ENCODE measurements around the gene LOC128125822.

LOC128125822 gene

DNA sequence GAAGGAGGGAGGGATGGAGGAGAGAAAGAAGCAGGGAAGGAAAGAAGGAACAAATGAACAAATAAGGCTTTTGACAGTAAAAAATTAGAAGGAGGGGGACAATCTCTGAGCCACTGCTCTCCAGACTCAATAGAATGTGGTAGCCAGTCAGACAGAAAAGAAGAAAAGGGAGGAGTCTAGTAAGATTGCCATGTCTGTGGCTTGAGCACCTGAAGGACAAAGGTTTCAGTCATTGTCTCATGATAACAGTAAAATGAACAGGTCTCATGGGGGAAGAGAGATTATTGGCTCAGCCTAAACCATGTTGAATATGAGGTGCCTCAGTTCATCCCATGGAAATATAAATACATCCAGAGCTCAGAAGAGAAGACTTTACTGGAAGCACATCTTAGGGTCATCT lies 14.0 kb upstream of the LOC128125822 start:
- DNase-seq, result no peak

DNA sequence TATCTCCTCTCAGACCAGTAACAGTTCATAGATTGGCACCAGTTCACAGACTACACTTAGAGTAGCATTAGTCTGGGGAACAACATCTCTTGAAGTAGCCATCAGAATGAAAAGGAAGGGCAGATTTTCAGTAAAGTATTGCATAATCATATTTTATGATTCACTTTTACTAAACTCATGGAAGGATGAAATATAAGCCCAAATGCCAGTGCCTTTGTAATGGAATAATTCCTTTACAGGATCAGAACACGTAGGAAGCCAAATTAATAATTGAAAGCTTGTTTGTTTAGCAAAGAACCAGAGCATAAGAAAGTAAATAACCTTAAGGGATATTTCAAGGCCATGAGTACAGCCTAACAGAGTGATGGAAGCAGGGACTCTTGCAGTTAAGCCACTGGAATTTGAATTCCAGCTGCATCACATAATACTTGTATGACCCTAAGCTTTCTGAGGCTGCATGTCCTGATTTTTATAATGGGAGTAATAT lies 11.4 kb upstream of the LOC128125822 start:
- no peak for DNase-seq

DNA sequence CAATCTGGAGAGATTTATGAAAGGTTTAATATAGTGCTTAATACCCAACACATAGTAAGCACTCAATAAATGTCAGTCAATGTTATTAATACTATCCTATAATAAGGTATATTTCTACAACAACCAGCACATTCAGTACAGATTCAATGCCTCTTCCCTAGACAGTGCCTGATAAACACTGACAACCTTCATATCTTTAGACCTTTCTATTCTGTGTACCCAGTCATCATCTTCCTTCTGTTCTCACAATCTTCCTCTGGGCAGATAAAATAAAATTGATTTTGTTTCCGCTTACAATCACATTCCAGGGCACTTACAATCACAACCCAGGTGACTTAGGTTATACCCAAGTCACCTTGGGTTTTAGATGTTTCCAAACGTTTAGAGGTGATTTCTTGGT lies 11.0 kb upstream of the LOC128125822 start:
- DNase-seq, result no peak

DNA sequence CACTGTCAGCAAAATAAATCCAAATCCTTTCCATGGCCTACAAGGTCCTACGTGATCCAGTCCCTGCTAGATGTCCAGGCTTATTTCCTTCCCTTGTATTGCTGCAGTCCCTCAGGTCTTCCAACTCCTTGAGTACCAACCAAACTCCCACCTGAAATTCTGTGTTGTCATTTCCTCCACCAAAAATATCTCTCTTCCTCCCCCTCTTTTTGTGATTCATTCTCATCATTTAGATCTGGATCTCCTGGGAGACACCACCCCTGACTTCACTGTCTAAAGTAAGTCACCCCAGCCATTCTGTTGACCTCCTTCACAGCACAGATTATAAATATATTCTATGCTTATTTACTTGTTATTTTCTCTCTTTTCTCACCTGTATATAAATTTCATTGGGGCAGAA lies 9.0 kb upstream of the LOC128125822 start:
- DNase-seq, result no peak

DNA sequence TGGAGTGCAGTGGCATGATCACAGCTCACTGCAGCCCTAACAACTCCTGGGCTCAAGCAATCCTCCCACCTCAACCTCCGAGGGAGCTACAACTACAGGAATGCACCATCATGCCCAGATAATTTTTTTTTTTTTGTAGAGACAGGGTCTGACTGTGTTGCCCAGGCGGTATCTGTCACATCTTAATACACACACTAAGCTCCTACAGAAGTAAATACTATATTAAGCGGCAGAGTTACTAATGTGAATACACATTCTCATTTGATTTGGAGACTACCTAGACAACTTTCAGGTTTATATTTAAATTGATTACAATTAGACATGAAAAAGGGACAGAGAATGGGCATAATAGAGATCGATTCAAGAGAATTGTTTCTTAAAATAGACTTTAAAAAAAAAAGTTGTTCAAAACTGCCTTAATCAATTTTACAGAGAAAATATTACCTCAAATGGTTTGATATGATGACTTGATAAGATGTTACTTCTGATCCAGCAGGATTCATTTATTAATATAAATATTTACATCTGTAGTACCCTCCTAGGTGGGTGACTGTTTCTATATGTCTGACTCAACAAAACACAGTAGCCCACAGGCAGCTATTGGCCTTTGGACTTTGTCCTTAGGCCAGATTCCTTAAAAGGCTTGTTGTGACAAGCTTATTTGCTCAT lies 7.1 kb upstream of the LOC128125822 start:
- DNase-seq, result no peak

DNA sequence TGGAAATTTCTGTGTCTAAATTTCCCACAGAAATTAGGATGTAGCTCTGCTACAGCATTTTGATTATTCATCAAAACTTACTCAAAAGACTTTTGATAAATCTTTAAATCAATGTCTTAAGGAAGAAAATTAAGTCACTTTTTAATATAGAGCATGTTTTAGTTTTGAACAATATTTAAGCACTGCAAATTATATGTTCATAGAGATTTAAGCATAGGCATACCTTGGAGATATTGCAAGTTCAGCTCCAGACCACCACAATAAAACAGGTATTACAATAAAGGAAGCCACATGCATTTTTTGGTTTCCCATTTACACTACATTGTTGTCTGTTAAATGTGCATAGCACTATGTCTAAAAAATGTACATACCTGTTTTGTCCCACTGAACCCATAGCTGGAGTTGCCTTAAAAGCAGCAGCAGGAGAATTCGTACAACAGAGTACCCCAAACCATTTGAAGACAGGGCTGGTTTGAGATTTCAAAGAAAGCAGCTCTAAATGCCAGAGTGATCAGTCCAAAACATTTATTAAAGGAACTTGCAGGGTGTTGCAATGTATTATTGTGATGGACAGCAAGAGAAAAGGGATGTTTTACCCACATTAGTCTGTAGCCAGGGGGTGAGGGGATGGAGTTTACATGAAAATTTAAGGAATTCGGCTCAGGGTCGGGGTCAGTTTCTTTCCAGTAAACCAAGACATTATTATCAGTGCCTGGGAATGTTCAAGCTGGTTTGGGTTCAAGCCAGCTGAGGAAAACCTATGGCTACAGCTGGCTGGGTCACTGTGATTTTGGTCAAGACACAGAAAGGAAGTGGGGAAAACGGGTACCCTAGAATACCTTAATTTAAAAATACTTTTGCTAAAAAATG lies 6.3 kb upstream of the LOC128125822 start:
- no peak for DNase-seq

DNA sequence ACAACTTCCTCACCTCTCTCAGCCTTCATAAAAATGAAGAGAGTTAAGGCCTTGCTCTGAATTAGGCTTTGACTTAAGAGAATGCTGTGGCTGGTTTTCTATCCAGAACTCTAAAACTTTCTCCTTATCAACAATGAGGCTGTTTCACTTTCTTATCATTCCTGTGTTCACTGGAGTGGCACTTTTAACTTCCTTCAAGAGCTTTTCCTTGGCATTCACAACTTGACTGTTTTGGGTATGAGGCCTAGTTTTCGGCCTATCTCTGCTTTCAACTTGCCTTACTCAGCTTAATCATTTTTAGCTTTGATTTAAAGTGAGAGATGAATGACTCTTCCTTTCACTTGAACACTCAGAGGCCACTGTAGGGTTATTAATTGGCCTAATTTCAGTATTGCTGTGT lies 4.3 kb upstream of the LOC128125822 start:
- no peak for DNase-seq

DNA sequence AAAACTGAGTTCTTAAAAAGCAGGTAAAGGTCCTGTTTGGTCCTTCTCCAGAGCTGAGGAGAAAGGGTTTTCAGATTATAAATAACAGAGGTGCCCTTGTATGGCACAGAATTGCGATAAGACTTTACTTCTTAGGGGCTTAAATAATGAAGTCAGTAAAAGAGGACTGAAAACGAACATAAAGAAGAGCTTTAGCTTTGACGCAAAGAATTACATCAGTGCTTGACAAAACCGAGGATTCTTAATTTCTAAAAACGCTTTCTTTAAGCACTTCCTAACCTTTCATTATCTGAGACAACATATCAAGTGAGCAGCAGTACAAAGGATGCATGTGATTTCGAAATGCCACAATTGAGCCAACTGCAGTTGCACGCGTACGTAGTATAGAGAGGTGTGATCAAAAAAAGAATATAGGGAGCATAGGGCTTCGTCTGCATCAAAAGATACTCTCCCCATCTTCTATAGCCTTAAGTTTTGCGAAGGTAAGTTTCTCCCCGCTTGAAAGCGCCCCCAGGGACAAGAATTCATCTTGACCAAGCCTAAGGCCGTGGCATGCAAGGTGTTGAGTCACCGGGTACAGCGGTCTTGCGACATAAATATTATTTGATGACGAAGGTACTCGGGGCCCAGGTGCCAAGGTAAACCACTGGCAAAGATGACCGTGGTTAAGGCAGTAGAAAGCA lies 778 bp upstream of the LOC128125822 start:
- no peak for DNase-seq

DNA sequence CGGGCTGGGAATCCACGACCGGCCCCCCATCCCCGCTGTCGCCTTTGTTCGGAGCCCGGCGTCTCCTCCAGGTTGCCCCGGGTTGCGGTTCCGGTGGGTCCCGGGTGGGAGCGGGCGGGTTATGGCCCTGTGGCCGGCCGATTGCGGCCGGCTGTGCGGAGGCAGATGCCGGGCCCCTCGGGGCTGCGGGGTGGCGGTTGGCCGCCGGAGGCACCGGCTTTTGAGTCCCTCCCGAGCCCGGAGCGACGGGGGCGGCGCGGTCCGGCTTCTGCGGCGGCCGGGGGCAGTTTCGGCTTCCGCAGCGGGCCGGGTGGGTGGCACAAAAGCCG lies 431 bp downstream of the LOC128125822 start:
- no peak for DNase-seq

DNA sequence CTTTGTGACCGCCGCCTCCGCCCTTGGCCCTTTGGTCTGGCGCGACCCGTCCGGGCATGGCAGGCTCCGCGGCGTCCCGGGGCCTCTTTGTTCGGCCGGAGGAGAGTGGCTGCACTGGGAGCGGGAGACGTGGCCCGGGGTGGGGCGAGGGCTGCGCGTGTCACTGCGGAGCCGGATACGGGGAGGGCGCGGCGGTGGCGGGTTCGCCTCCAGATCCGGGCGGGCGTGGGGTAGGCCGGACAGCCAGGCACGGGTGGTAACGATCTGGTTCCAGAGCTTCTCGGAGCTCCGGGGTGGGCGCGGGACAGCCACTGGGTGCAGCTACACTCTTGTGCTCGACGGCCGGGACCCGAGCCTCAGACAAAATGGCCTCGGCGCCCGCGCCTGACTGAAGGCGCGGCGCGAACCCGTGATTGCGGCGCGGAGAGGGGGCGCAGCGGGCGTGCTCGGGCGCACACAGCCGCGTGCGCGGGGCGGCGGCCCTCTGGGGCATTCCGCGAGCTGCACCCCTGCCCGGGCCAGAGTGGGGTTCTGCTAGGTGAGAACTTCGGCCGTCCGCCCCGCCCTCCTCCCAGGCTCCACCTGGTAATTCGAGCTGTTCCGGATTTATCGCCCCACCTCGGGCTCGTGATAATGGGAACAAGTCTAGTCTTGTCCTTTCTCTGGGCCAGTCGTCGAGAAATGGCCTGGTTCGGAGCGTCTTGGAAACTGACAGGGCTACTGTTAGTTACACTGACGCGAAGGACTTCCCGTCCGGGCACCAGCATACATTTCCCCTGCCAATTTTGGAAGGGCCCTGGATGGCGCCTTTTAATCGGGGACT lies 1.0 kb downstream of the LOC128125822 start:
- no peak for DNase-seq

DNA sequence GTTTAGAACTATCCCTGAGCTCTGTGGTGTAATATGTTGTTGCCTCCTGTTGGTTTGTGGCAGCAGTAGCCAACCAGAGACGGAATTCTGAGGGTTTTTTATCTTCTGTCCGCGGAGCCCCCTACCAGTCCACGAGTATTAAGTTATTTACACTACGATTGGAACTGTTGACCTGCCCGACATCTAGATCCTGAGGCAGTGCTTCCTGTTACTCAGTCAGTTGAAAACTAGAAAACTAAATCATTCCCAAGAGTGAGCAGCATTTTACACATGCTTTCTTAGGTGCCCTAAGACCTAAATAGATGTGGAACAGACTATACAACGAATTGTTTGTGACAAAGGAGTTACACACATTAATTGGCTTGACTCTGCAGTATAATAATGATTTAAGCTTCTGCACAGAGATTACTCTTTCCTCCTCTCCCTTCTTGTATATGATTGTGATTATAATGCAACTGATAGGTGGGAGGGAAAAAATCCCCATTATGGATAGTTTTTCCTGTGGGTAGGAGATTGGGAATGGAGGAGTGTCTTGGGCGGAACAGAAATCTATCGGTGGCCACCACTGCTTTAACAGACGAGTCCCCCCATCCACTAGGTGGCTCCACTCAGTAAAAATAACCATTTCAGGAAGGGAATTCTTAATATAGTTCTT lies 1.7 kb downstream of the LOC128125822 start:
- no peak for DNase-seq

DNA sequence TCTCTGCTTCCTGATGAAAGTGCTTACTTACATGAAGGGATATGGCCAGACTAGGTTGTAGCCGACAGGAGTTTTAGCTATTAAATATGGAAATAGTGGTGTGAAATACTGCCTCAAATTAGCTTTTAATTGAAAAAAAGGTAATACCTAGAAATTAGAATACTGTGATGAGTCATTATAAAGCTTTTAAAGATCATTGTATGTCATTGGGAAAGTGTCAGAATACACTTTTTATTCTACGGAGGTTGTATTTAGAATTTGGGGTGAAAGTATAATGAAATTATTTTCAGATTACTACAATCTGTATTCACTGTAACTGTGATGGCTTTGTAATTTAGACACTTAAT lies 2.2 kb downstream of the LOC128125822 start:
- DNase-seq, result no peak

DNA sequence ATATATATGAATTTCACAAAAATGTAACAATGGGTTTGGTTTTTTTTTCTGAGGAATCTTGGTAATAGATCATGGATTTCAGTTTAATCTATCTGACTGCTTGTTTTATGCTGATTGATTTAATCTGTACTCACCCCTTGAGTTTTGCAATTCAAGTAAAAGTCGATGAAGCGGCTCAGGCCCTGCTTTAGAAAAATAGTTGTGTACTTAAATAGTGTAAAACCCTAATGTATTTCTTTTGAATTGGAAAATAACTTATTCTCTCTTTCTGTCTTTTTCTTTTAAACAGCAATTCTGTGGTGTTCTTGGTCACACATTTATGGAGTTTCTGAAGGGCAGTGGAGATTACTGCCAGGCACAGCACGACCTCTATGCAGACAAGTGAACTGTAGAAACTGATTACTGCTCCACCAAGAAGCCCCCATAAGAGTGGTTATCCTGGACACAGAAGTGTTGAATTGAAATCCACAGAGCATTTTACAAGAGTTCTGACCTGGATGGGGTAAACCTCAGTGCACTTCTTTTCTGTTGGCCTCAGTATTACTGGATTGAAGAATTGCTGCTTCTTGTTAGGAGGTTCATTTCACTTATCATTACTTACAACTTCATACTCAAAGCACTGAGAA lies 4.0 kb downstream of the LOC128125822 start:
- no peak for DNase-seq

DNA sequence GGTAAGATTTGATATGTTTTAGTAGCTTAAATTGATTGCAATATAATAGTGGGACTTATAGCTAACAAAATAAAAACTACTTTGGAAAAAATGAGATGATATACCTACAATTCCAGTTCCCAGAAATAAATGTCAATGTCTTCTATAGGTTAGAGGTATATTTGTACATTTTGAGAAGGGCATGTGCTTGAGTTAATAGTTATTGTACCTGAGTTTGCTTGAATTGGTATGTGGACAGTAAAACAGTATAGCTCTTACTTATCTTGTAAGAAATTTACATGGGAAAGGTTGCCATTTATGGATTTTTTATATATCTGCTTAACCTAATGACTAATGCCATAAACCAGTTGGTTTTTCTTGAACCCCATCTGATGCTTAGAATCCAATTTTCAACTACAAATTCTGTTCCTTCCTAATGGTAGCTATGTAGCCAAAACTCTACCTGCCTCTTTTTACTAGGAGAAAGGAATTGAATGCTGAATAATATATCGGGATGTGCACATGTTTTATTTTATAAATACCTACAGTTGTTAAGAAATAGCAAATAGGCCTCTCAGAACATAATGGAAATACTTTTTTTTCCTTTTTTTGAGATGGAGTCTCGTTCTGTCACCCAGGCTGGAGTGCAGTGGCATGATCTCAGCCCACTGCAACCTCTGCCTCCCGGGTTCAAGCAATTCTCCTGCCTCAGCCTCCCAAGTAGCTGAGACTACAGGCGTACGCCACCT lies 4.9 kb downstream of the LOC128125822 start:
- DNase-seq, result no peak

DNA sequence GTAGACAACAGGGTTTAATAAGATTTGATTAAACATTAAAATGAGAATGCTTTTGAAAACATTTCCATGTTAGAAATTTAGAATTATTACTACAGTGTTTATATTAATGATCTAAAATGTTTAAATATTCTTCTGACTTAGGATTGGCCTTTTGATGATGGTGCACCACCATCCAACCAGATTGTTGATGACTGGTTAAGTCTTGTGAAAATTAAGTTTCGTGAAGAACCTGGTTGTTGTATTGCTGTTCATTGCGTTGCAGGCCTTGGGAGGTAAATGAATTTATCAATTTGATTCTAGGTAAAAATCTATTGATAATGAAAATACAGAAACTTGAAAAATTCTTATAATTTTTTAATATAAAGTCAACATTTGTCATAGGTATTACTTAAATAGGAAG lies 6.5 kb downstream of the LOC128125822 start:
- DNase-seq, result no peak

DNA sequence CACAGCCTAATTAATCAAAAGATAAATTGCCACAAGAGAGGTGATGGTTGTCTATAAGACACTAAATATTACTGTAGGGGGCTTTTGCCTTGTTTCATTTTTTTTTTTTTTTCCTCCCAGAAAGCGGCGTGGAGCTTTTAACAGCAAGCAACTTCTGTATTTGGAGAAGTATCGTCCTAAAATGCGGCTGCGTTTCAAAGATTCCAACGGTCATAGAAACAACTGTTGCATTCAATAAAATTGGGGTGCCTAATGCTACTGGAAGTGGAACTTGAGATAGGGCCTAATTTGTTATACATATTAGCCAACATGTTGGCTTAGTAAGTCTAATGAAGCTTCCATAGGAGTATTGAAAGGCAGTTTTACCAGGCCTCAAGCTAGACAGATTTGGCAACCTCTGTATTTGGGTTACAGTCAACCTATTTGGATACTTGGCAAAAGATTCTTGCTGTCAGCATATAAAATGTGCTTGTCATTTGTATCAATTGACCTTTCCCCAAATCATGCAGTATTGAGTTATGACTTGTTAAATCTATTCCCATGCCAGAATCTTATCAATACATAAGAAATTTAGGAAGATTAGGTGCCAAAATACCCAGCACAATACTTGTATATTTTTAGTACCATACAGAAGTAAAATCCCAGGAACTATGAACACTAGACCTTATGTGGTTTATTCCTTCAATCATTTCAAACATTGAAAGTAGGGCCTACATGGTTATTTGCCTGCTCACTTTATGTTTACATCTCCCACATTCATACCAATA lies 7.8 kb downstream of the LOC128125822 start:
- DNase-seq, result no peak

DNA sequence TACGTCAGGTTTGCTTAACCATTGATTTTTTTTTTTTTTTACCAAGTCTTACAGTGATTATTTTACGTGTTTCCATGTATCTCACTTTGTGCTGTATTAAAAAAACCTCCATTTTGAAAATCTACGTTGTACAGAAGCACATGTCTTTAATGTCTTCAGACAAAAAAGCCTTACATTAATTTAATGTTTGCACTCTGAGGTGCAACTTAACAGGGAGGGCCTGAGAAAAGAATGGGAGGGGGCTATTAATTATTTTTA lies 8.4 kb downstream of the LOC128125822 start:
- DNase-seq, result no peak

DNA sequence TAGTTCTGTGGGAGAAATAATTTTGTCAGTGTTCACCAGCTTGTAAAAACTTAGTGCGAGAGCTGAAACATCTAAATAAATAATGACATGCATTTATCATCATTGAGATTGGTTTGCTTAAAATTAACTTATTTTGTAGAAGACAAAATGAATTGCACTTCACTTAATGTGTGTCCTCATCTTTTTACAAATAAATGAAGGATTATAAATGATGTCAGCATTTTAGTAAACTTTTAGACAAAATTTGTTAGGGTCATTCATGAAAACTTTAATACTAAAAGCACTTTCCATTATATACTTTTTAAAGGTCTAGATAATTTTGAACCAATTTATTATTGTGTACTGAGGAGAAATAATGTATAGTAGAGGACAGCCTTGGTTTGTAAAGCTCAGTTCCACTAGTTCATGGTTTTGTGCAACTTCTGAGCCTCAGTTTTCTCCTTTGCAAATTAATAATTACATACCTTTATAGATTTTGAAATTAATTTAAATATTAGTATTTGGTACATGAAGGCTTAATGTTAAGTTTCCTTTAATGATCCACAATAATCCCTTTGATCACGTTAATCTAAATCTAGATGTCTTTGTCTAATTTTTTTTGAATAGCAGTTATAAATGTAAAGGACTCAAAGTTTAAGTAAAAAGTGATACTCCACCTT lies 9.2 kb downstream of the LOC128125822 start:
- no peak for DNase-seq

DNA sequence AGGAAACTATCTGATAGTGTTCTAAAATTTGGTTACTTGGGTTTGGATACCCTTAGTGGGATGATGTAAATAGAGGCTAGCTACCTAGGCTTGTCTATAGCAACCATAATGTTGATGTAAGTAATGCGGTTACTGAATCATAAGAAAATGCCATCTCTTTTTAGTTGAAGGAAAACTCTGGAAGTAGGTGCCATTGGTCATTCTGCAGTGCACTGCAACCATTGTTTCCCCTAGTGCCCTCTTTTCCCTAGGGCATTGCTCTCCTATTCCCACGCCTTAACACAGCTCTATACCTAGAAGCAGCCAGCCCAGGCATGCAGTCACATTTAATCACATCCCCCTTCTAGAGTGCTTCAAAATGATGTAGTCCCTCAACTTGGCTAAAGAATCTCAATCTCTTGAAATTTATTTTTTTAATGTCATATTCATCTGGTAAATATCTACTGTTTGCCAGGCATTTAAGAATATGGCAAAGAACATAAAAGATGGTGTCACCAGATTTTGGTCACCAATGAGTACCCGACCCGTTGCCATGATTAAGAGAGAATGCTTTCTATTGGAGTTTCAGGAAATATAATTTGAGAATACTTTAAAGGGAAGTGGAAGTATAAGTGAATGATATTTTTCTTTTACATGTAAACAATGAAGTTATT lies 10.4 kb downstream of the LOC128125822 start:
- DNase-seq, result no peak

DNA sequence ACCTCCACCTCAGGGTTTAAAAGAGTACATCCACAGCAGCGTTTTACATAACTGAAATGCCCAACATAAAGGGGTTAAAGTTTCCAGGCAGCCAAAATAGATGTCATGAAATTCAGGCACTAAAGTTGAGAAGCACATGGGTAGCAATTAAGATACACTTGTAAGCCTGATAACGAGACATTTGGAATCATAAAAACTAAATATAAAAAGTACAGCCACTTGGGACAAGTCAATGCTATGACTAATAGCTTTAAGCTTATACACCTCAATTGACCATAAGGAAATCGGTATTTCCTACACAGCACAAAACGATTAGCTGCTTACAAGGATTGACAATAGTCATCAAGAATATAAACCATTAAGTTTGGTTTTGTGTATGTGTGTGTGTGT lies 11.8 kb downstream of the LOC128125822 start:
- no peak for DNase-seq
